ENCODE data around the gene SLFN14. TPM values are rescaled to one million over a fixed set of nuclear protein-coding genes. Genes with fewer than 3 reads are reported as not detected.
A peak's percentile ranks its signal among the peaks of the same experiment; 100 is the strongest.

The SLFN14 gene
- total and polyA plus RNA-seq, 2 of the 4 experiments (the other 2 are of a cell fraction), result not detected

- TF ChIP-seq RAD21 (IDR thresholded peaks at IDR 0.05; ENCODE audit: low read length) (no peak), CHD1 (IDR thresholded peaks at IDR 0.05; ENCODE audit: low read depth, low read length) (no peak), POLR2A (IDR thresholded peaks at IDR 0.05; ENCODE audit: low read depth, low read length) (no peak), SMC3 (IDR thresholded peaks at IDR 0.05; ENCODE audit: low read depth, low read length) (no peak), CEBPB (IDR thresholded peaks at IDR 0.05; ENCODE audit: low read depth, low read length) (no peak), ELK1 (IDR thresholded peaks at IDR 0.05; ENCODE audit: borderline replicate concordance, low read depth, low read length) (no peak)
- BruUV-seq (replicated peaks), result no TSS peak
Observed at GRCh38 chr17:35514564-35514963, 46.1 kb downstream of the SLFN14 start.

More at GRCh38 chr17:35514564-35514963, 46.1 kb downstream of the SLFN14 start:
- Histone ChIP-seq H2AK5ac (ENCODE audit: low read depth, low read length) (no peak overlapping the region), H3K4ac (ENCODE audit: low read depth, low read length) (no peak overlapping the region), H3K4me1 (ENCODE audit: control insufficient read depth, insufficient read depth, low read length) (no peaks in the 10 kb centered on the region), H2AK9ac (replicated peaks; ENCODE audit: low read depth, low read length, poor library complexity) (no peak overlapping the region), H2AFZ (replicated peaks; ENCODE audit: low read length, poor library complexity) (no peak overlapping the region), H3K9ac (ENCODE audit: low read depth, low read length) (no peak overlapping the region), H2BK15ac (ENCODE audit: low read depth, low read length) (no peak overlapping the region), H2BK20ac (ENCODE audit: low read depth, low read length) (no peak overlapping the region), H3K14ac (replicated peaks; ENCODE audit: low read depth, low read length) (no peak overlapping the region), H3K36me3 (ENCODE audit: control insufficient read depth, insufficient read depth, low read length) (no peaks in the 10 kb centered on the region), H3K18ac (ENCODE audit: low read depth, low read length) (no peak overlapping the region), H4K8ac (ENCODE audit: low read depth in 2 of 2, low read length in 2 of 2) (no peak overlapping the region), H3K23ac (ENCODE audit: low read depth, low read length) (no peak overlapping the region), H3K27ac (ENCODE audit: insufficient read depth, low read length) (no peak overlapping the region), H3K4me2 (ENCODE audit: low read depth, low read length) (no peak overlapping the region), H4K20me1 (ENCODE audit: insufficient read depth, low read length) (no peaks in the 10 kb centered on the region), H3K9me1 (ENCODE audit: insufficient read depth, low read length) (no peaks in the 10 kb centered on the region), H4K91ac (ENCODE audit: insufficient read depth, low read depth, low read length) (no peak overlapping the region), H3K27me3 (ENCODE audit: control insufficient read depth, insufficient read depth, low read length) (peaks cover 13% of the 10 kb centered on the region), H4K5ac (ENCODE audit: low read depth, low read length) (no peak overlapping the region), H3K9me3 (ENCODE audit: control insufficient read depth, insufficient read depth, low read length) (no peaks in the 10 kb centered on the region), H2BK120ac (ENCODE audit: low read depth, low read length) (no peak overlapping the region), H3K4me3 (ENCODE audit: insufficient read depth, low read depth, low read length) (no peak overlapping the region), H3K79me1 (ENCODE audit: low read depth in 1 of 2, low read length in 2 of 2) (no peaks in the 10 kb centered on the region), H3K56ac (ENCODE audit: extremely low read depth, insufficient read depth, low read length) (no peak overlapping the region), H2BK5ac (ENCODE audit: low read depth, low read length, poor library complexity, severe bottlenecking) (no peak overlapping the region)
- CTCF ChIA-PET, result no interaction called here
- WGBS, 2 experiments (ENCODE audit: extremely low coverage in 2 of 2, insufficient read length in 1 of 2), result no CpG with 5 or more reads among the region's 2 CpGs
- dilution Hi-C loops (cut with HindIII; ENCODE audit: low sequenced_read_pairs, unreplicated experiment), result no loop called here
- POLR2A ChIA-PET (ENCODE audit: unreplicated experiment), result interaction anchor here (0.7 kb wide), 1 partner anchor 27 kb away, joined by 3 read pairs; no protein-coding TSS in a partner anchor
- in situ Hi-C loops (cut with MboI; ENCODE audit: low sequenced_read_pairs), result no loop called here
- DNase-seq (no peak), ATAC-seq (ENCODE audit: low read depth) (no peak)
- intact Hi-C loops (cut with micrococcal nuclease), result no loop called here

Small RNAs within 50 kb of the gene (microRNA-seq; reads per million reads assigned to microRNA genes)
- gene AC004134.1 (ENCODE audit: insufficient read depth, insufficient read length) (not detected), gene AC015911.1 (ENCODE audit: insufficient read depth, insufficient read length) (not detected), gene SNORD7 (ENCODE audit: insufficient read depth, insufficient read length) (128 reads per million, percentile 83 among the genes with 10 or more reads in this experiment)

Small RNAs within 50 kb of the gene (small RNA-seq; reads per million reads assigned to genes)
- 0 reads per million in 5 experiments for gene AC004134.1
- gene AC015911.1, result 0 reads per million in 5 experiments
- gene SNORD7, result 0.60 to 48.3 (median 23.2) reads per million in 5 experiments

Other genes starting within 250 kb of the SLFN14 start
- 114 and 144 TPM in 2 replicates for gene SLFN11, start 187.2 kb downstream of the SLFN14 start, total RNA-seq (2012; rRNA removed)
- gene SLFN11, start 187.2 kb downstream of the SLFN14 start, polyA plus RNA-seq (2012; rRNA removed), result 25.4 and 29.9 TPM in 2 replicates
- 38.9 and 48.6 TPM in 2 replicates for gene SLFN12, start 128.3 kb downstream of the SLFN14 start, total RNA-seq (2012; rRNA removed)
- gene SLFN12, start 128.3 kb downstream of the SLFN14 start, polyA plus RNA-seq (2012; rRNA removed), result 13.5 and 16.6 TPM in 2 replicates
- 2.5 and 3.9 TPM in 2 replicates for gene SLFN13, start 112.1 kb downstream of the SLFN14 start, total RNA-seq (2012; rRNA removed)
- gene SLFN13, start 112.1 kb downstream of the SLFN14 start, polyA plus RNA-seq (2012; rRNA removed), result 1.4 and 1.7 TPM in 2 replicates
- gene SLFN12L, start 23.1 kb downstream of the SLFN14 start, total RNA-seq (2012; rRNA removed), result under 0.01 and 0.18 TPM in 2 replicates
- 0.04 TPM in 1 of 2 replicates, not detected in the other for gene SLFN12L, start 23.1 kb downstream of the SLFN14 start, polyA plus RNA-seq (2012; rRNA removed)
- gene PEX12, start 17.8 kb upstream of the SLFN14 start, total RNA-seq (2012; rRNA removed), result 6.7 and 7.9 TPM in 2 replicates
- gene PEX12, start 17.8 kb upstream of the SLFN14 start, polyA plus RNA-seq (2012; rRNA removed), result 4.5 and 4.6 TPM in 2 replicates
- 95.3 and 125 TPM in 2 replicates for gene AP2B1, start 26.5 kb upstream of the SLFN14 start, total RNA-seq (2012; rRNA removed)
- 96.5 and 102 TPM in 2 replicates for gene AP2B1, start 26.5 kb upstream of the SLFN14 start, polyA plus RNA-seq (2012; rRNA removed)
- 3.6 and 4.7 TPM in 2 replicates for gene RASL10B, start 170.8 kb upstream of the SLFN14 start, total RNA-seq (2012; rRNA removed)
- gene RASL10B, start 170.8 kb upstream of the SLFN14 start, polyA plus RNA-seq (2012; rRNA removed), result 4.1 and 4.4 TPM in 2 replicates
- not detected in 2 replicates for gene GAS2L2, start 192.4 kb upstream of the SLFN14 start, total RNA-seq (2012; rRNA removed)
- 0.02 and 0.03 TPM in 2 replicates for gene GAS2L2, start 192.4 kb upstream of the SLFN14 start, polyA plus RNA-seq (2012; rRNA removed)
- not detected in 2 replicates for gene C17orf50, start 200.1 kb upstream of the SLFN14 start, total RNA-seq (2012; rRNA removed)
- gene C17orf50, start 200.1 kb upstream of the SLFN14 start, polyA plus RNA-seq (2012; rRNA removed), result not detected in 2 replicates
- 0.18 TPM in 1 of 2 replicates, not detected in the other for gene MMP28, start 234.8 kb upstream of the SLFN14 start, total RNA-seq (2012; rRNA removed)
- not detected in 2 replicates for gene MMP28, start 234.8 kb upstream of the SLFN14 start, polyA plus RNA-seq (2012; rRNA removed)
- 46.8 and 47.2 TPM in 2 replicates for gene TAF15, start 248.7 kb upstream of the SLFN14 start, total RNA-seq (2012; rRNA removed)
- gene TAF15, start 248.7 kb upstream of the SLFN14 start, polyA plus RNA-seq (2012; rRNA removed), result 69.8 and 98.0 TPM in 2 replicates

Measured in IMR-90 (cell line).